Endodermal cell (in vitro differentiated cells): ENCODE measurements around the gene OBSL1. TPM values are rescaled to one million over a fixed set of nuclear protein-coding genes. Genes with fewer than 3 reads are reported as not detected.

ENCODE experiments used
- DNase-seq: peaks from one replicate; pipeline ENCODE4 v3.0.0-alpha.2; 2017
- H3K27ac ChIP-seq: 2 replicates; pipeline ENCODE4 v1.5.1; 2013; ENCODE audit warnings: mild to moderate bottlenecking, low read depth, low read length, moderate library complexity
- H3K27me3 ChIP-seq: 2 replicates; pipeline ENCODE4 v1.6.1; 2013; ENCODE audit warnings: mild to moderate bottlenecking, low read length, moderate library complexity; ENCODE audit not compliant: insufficient read depth, control insufficient read depth, poor library complexity, severe bottlenecking
- H3K36me3 ChIP-seq: 2 replicates; pipeline ENCODE4 v1.7.0; 2013; ENCODE audit warnings: mild to moderate bottlenecking, low read length, moderate library complexity; ENCODE audit not compliant: control insufficient read depth, insufficient read depth
- H3K4me1 ChIP-seq: one replicate; pipeline ENCODE4 v1.7.0; 2013; ENCODE audit warnings: low read length; ENCODE audit not compliant: control insufficient read depth, insufficient read depth
- H3K4me3 ChIP-seq: 2 replicates; pipeline ENCODE4 v1.5.1; 2013; ENCODE audit warnings: mild to moderate bottlenecking, low read length, moderate library complexity
- H3K9ac ChIP-seq: 2 replicates; pipeline ENCODE4 v1.6.1; 2013; ENCODE audit warnings: mild to moderate bottlenecking, low read length, moderate library complexity; ENCODE audit not compliant: poor library complexity, severe bottlenecking; ENCODE audit errors: extremely low read depth
- H3K9me3 ChIP-seq: 2 replicates; pipeline ENCODE4 v1.6.1; 2013; ENCODE audit warnings: mild to moderate bottlenecking, low read length, moderate library complexity; ENCODE audit not compliant: control insufficient read depth
- H3K27ac Mint-ChIP-seq: 2 replicates; pipeline ENCODE4 v1.8.0; 2020; ENCODE audit warnings: mixed read lengths
- H3K27me3 Mint-ChIP-seq: 2 replicates; pipeline ENCODE4 v1.8.0; 2021; ENCODE audit warnings: mild to moderate bottlenecking, mixed read lengths; ENCODE audit not compliant: insufficient read depth
- H3K36me3 Mint-ChIP-seq: 2 replicates; pipeline ENCODE4 v1.8.0; 2020; ENCODE audit warnings: low read depth, mixed read lengths
- H3K4me1 Mint-ChIP-seq: 2 replicates; pipeline ENCODE4 v1.8.0; 2020; ENCODE audit warnings: mixed read lengths
- H3K4me3 Mint-ChIP-seq: 2 replicates; pipeline ENCODE4 v1.8.0; 2020; ENCODE audit warnings: mild to moderate bottlenecking, moderate library complexity, mixed read lengths
- H3K9me3 Mint-ChIP-seq: 2 replicates; pipeline ENCODE4 v1.8.0; 2020; ENCODE audit warnings: mild to moderate bottlenecking, mixed read lengths
- WGBS, 2 experiments: methylation state at CpG; one replicate each; pipeline versions ENCODE4 v1.1.5 to v1.1.7; 2013; ENCODE audit warnings: missing lambda C conversion rate in 2 of 2, mixed read lengths in 1 of 2; ENCODE audit not compliant: insufficient coverage in 1 of 2, insufficient read length in 1 of 2; 5-methylcytosine and 5-hydroxymethylcytosine counted together
- total RNA-seq, 2 donors: library from RNA; stranded (reverse); fragmentation: NEBNext Ultra II Directional in 1 of 2; extraction: Animal tissue kit (Norgen Biotek cat#: 25700) in 1 of 2; gene quantifications; 2 replicates in 1 of 2; 3 replicates in 1 of 2; pipeline ENCODE4 v1.2.1, GENCODE V29; 2021
- TF ChIP-seq, protein P1 (sequence below): fragments of 200-600 bp; sonication (generic); conservative IDR thresholded peaks from 2 replicates; pipeline ENCODE4 v1.5.0; 2021; ENCODE audit warnings: antibody characterized with exemption, mild to moderate bottlenecking

Gene OBSL1
- total RNA-seq, 2 donors from 2014 or later: 156 to 162 TPM

DNA sequence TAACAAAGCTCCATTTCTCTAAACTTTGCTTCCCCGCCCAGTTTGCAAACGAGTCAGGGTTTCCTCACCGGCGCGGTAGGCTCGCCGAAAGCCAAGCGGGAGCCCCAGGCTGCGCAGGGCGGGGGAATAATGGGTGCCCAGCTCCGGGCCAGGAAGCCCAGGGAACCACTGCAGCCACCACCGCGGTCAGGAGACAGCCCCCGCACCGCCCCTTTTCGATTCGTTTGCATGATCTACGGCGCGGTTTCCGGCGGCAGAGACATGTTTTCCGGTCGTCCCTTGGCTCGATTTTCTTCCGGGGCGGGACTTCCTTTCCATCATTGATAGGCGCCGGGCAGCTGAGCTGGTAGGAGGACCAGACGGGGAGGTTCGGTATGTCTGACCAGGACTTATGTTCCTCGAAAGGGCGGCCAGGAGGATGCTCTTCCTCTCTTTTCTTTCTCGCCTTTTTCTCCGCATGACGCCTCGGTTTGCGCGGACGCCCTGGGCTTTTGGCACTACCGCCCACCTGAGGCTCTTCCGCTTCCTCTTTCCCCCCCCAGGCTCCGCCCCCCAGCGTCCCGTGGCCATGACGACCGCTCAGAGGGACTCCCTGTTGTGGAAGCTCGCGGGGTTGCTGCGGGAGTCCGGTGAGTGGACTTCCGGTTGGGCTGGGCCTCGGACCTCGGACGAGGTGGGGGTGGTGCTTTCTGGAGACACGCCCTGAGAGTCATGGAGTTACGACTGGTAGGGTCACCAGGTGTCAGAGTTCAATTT is 26.4 kb upstream of the OBSL1 start, which contains the start of gene STK11IP:
Gene STK11IP (plus strand): TSS at position 306 of the 756 bp plus-strand sequence. CDS start 263 bp downstream, at position 569.
- peaks cover 11% of the 10 kb centered on the region for H3K4me1 Mint-ChIP-seq
- peak; percentile 99 for DNase-seq
- H3K4me1 ChIP-seq: peaks cover 4% of the 10 kb centered on the region
- no peaks in the 10 kb centered on the region for H3K36me3 ChIP-seq
- no peaks in the 10 kb centered on the region for H3K27me3 ChIP-seq
- WGBS, 2 experiments: 0% methylated on average over 18 to 57 of the region's 57 CpGs
- no peaks in the 10 kb centered on the region for H3K27me3 Mint-ChIP-seq
- no peaks in the 10 kb centered on the region for H3K9me3 ChIP-seq
- peak within 1 kb of the TSS; percentile 75 for H3K9ac ChIP-seq
- H3K27ac ChIP-seq: peak within 1 kb of the TSS; percentile 80
- H3K9me3 Mint-ChIP-seq: no peaks in the 10 kb centered on the region
- H3K27ac Mint-ChIP-seq: peak within 1 kb of the TSS; percentile 99
- TF ChIP-seq, protein P1, sequence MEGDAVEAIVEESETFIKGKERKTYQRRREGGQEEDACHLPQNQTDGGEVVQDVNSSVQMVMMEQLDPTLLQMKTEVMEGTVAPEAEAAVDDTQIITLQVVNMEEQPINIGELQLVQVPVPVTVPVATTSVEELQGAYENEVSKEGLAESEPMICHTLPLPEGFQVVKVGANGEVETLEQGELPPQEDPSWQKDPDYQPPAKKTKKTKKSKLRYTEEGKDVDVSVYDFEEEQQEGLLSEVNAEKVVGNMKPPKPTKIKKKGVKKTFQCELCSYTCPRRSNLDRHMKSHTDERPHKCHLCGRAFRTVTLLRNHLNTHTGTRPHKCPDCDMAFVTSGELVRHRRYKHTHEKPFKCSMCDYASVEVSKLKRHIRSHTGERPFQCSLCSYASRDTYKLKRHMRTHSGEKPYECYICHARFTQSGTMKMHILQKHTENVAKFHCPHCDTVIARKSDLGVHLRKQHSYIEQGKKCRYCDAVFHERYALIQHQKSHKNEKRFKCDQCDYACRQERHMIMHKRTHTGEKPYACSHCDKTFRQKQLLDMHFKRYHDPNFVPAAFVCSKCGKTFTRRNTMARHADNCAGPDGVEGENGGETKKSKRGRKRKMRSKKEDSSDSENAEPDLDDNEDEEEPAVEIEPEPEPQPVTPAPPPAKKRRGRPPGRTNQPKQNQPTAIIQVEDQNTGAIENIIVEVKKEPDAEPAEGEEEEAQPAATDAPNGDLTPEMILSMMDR: no peak
- H3K36me3 Mint-ChIP-seq: peaks cover 10% of the 10 kb centered on the region
- peak within 1 kb of the TSS; percentile 91 for H3K4me3 Mint-ChIP-seq
- peak within 1 kb of the TSS; percentile 90 for H3K4me3 ChIP-seq

GRCh38 chr2:219596954-219597551 is 25.7 kb upstream of the OBSL1 start:
- H3K27ac Mint-ChIP-seq: peak overlapping the region; percentile 99
- WGBS, 2 experiments: 6 to 13% methylated on average over 16 to 19 of the region's 19 CpGs
- TF ChIP-seq, protein P1: no peak
- Histone ChIP-seq H3K27me3 (no peaks in the 10 kb centered on the region), H3K4me3 (peak overlapping the region; percentile 90), H3K27ac (peak overlapping the region; percentile 80), H3K4me1 (peaks cover 4% of the 10 kb centered on the region), H3K36me3 (no peaks in the 10 kb centered on the region), H3K9me3 (no peaks in the 10 kb centered on the region), H3K9ac (peak overlapping the region; percentile 75)
- H3K36me3 Mint-ChIP-seq: peaks cover 3% of the 10 kb centered on the region
- peaks cover 11% of the 10 kb centered on the region for H3K4me1 Mint-ChIP-seq
- H3K4me3 Mint-ChIP-seq: peak overlapping the region; percentile 91
- no peak for DNase-seq
- H3K27me3 Mint-ChIP-seq: no peaks in the 10 kb centered on the region
- H3K9me3 Mint-ChIP-seq: no peaks in the 10 kb centered on the region

- WGBS, 2 experiments: 89 to 100% methylated on average over 1 to 2 of the region's 3 CpGs
- peaks cover 11% of the 10 kb centered on the region for H3K4me1 Mint-ChIP-seq
- H3K36me3 ChIP-seq: no peaks in the 10 kb centered on the region
- peak overlapping the region; percentile 17 for H3K27ac Mint-ChIP-seq
- TF ChIP-seq, protein P1: peak; percentile 64
- DNase-seq: peak; percentile 66
- peak overlapping the region; percentile 30 for H3K27ac ChIP-seq
- H3K9me3 ChIP-seq: no peaks in the 10 kb centered on the region
- no peak overlapping the region for H3K4me3 Mint-ChIP-seq
- no peak overlapping the region for H3K4me3 ChIP-seq
- no peaks in the 10 kb centered on the region for H3K9me3 Mint-ChIP-seq
- peaks cover 4% of the 10 kb centered on the region for H3K4me1 ChIP-seq
- no peaks in the 10 kb centered on the region for H3K27me3 ChIP-seq
- no peaks in the 10 kb centered on the region for H3K27me3 Mint-ChIP-seq
- H3K36me3 Mint-ChIP-seq: no peaks in the 10 kb centered on the region
- H3K9ac ChIP-seq: no peak overlapping the region
Observed at GRCh38 chr2:219595256-219595655, 23.9 kb upstream of the OBSL1 start.
